ENCODE data around the gene STAM2. TPM values are rescaled to one million over a fixed set of nuclear protein-coding genes. Genes with fewer than 3 reads are reported as not detected.

STAM2 gene
- total and polyA plus RNA-seq, 2 of the 13 experiments (the other 11 are each of a cell fraction or from before 2014, with no cell fraction given), result 14.7 to 24.1 TPM

- TF ChIP-seq HMGXB3 (CRISPR knock-in tag; IDR thresholded peaks at IDR 0.05; ENCODE audit: borderline replicate concordance), result no peak
- TF ChIP-seq ZBTB7B (CRISPR knock-in tag; IDR thresholded peaks at IDR 0.05), result peak; percentile 9; the same call in 1 of the 2 replicates
- no peak; the same call in 1 of the 2 replicates for TF ChIP-seq SALL1 (CRISPR knock-in tag; IDR thresholded peaks at IDR 0.05)
- TF ChIP-seq STAG1 (CRISPR knock-in tag; IDR thresholded peaks at IDR 0.05), result no peak
- no peak for TF ChIP-seq ZEB1 (IDR thresholded peaks at IDR 0.05; ENCODE audit: insufficient replicate concordance, low read depth)
- no peak for TF ChIP-seq SIX1 (CRISPR knock-in tag; IDR thresholded peaks at IDR 0.05; ENCODE audit: borderline replicate concordance)
- TF ChIP-seq SKI (IDR thresholded peaks at IDR 0.05; ENCODE audit: partially characterized antibody), result no peak
- TF ChIP-seq, protein P1, sequence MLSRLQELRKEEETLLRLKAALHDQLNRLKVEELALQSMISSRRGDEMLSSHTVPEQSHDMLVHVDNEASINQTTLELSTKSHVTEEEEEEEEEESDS (CRISPR knock-in tag; IDR thresholded peaks at IDR 0.05; ENCODE audit: borderline replicate concordance), result no peak
- no peak for TF ChIP-seq ZBTB4 (CRISPR knock-in tag; IDR thresholded peaks at IDR 0.05; ENCODE audit: borderline replicate concordance)
- TF ChIP-seq ZNF17 (CRISPR knock-in tag; IDR thresholded peaks at IDR 0.05), result no peak
- TF ChIP-seq, protein P2, sequence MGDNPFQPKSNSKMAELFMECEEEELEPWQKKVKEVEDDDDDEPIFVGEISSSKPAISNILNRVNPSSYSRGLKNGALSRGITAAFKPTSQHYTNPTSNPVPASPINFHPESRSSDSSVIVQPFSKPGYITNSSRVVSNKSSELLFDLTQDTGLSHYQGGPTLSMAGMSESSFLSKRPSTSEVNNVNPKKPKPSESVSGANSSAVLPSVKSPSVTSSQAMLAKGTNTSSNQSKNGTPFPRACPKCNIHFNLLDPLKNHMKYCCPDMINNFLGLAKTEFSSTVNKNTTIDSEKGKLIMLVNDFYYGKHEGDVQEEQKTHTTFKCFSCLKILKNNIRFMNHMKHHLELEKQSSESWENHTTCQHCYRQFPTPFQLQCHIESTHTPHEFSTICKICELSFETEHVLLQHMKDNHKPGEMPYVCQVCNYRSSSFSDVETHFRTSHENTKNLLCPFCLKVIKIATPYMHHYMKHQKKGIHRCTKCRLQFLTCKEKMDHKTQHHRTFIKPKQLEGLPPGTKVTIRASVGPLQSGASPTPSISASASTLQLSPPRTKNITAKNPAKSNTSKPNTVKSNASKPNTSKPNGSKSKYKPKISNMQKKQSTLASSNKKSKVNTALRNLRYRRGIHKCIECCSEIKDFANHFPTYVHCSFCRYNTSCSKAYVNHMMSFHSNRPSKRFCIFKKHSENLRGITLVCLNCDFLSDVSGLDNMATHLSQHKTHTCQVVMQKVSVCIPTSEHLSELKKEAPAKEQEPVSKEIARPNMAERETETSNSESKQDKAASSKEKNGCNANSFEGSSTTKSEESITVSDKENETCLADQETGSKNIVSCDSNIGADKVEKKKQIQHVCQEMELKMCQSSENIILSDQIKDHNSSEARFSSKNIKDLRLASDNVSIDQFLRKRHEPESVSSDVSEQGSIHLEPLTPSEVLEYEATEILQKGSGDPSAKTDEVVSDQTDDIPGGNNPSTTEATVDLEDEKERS (CRISPR knock-in tag; IDR thresholded peaks at IDR 0.05), result no peak
- TF ChIP-seq ZBTB33 (CRISPR knock-in tag; IDR thresholded peaks at IDR 0.05), result no peak
- TF ChIP-seq, protein P3, sequence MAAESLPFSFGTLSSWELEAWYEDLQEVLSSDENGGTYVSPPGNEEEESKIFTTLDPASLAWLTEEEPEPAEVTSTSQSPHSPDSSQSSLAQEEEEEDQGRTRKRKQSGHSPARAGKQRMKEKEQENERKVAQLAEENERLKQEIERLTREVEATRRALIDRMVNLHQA (CRISPR knock-in tag; IDR thresholded peaks at IDR 0.05), result no peak
- TF ChIP-seq ZNF616 (CRISPR knock-in tag; IDR thresholded peaks at IDR 0.05; ENCODE audit: low read depth), result no peak
- no peak; the same call in 1 of the 2 replicates for TF ChIP-seq ZFP90 (CRISPR knock-in tag; IDR thresholded peaks at IDR 0.05; ENCODE audit: borderline replicate concordance)
Measured at GRCh38 chr2:152176113-152176714, 651 bp upstream of the STAM2 start (continued).
